ENCODE results near the gene PLEKHM3. TPM values are rescaled to one million over a fixed set of nuclear protein-coding genes. Genes with fewer than 3 reads are reported as not detected.

Gene PLEKHM3
- total and polyA plus RNA-seq, 2 of the 13 experiments (the other 11 are each of a cell fraction or from before 2014, with no cell fraction given) = 4.5 to 4.7 TPM

DNA sequence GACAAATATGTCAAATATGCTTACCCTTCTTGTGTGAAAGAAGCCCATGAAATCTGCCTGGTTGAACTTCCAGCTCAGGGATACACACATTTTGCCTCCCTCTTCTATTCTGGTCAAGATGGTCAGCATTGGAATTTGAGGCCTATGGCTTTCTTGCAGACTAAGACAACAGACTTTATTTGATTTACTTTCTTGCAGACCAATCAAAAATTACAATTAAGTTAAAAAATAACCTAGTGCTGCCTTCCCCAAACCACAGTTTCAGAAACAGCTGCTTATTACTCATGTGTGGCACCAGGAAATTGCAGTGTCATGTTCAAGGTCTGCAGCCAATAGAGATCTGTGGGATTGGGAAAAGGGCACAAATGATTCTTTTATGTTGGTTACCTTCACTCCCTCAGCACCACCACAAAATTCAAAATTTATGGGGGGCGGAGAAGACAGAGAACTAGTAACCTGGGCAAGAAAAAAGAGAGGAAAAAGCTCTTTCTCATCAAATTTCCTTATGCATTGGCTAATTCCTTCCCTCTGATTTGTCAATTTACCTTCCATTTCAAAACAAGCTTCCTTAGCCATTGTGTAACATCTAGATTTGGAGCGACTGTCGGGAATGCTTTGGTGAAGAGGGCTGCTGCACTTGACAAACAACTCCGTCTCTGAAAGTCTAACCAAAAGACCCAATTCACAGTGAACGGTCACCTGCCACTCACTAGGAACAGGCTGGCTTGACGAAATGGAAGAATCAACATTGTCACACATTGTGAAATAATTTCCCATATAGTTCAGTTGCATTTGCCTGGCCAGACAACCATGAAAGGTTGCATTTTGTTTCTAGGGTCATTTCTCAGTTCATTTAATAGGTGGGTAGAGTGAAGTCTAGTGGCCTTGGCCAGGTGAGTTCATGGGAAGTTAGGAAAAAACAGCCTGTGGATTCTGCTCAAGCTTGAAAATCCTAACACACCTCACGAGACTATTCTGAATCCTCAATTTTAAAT, 155.2 kb downstream of the PLEKHM3 start (continued):
- TF ChIP-seq, protein P1, sequence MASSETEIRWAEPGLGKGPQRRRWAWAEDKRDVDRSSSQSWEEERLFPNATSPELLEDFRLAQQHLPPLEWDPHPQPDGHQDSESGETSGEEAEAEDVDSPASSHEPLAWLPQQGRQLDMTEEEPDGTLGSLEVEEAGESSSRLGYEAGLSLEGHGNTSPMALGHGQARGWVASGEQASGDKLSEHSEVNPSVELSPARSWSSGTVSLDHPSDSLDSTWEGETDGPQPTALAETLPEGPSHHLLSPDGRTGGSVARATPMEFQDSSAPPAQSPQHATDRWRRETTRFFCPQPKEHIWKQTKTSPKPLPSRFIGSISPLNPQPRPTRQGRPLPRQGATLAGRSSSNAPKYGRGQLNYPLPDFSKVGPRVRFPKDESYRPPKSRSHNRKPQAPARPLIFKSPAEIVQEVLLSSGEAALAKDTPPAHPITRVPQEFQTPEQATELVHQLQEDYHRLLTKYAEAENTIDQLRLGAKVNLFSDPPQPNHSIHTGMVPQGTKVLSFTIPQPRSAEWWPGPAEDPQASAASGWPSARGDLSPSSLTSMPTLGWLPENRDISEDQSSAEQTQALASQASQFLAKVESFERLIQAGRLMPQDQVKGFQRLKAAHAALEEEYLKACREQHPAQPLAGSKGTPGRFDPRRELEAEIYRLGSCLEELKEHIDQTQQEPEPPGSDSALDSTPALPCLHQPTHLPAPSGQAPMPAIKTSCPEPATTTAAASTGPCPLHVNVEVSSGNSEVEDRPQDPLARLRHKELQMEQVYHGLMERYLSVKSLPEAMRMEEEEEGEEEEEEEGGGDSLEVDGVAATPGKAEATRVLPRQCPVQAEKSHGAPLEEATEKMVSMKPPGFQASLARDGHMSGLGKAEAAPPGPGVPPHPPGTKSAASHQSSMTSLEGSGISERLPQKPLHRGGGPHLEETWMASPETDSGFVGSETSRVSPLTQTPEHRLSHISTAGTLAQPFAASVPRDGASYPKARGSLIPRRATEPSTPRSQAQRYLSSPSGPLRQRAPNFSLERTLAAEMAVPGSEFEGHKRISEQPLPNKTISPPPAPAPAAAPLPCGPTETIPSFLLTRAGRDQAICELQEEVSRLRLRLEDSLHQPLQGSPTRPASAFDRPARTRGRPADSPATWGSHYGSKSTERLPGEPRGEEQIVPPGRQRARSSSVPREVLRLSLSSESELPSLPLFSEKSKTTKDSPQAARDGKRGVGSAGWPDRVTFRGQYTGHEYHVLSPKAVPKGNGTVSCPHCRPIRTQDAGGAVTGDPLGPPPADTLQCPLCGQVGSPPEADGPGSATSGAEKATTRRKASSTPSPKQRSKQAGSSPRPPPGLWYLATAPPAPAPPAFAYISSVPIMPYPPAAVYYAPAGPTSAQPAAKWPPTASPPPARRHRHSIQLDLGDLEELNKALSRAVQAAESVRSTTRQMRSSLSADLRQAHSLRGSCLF (CRISPR knock-in tag; IDR thresholded peaks at IDR 0.05; ENCODE audit: borderline replicate concordance) = peak; percentile 29; the same call in 1 of the 2 replicates
- TF ChIP-seq RELA (CRISPR knock-in tag; IDR thresholded peaks at IDR 0.05) (0 out of 2 replicates have a peak, but pooled peaks have one; percentile 40), ZNF557 (CRISPR knock-in tag; IDR thresholded peaks at IDR 0.05) (0 out of 2 replicates have a peak, but pooled peaks have one; percentile 45), ZNF572 (CRISPR knock-in tag; IDR thresholded peaks at IDR 0.05) (no peak), THAP11 (CRISPR knock-in tag; IDR thresholded peaks at IDR 0.05) (peak; percentile 85), MTA3 (CRISPR knock-in tag; IDR thresholded peaks at IDR 0.05) (no peak), HNRNPUL1 (IDR thresholded peaks at IDR 0.05; ENCODE audit: low read depth, low read length) (no peak), ZNF224 (CRISPR knock-in tag; IDR thresholded peaks at IDR 0.05) (no peak), ATF1 (CRISPR knock-in tag; IDR thresholded peaks at IDR 0.05) (peak; percentile 83), ZFP36L2 (CRISPR knock-in tag; IDR thresholded peaks at IDR 0.05) (no peak), BCL6 (CRISPR knock-in tag; IDR thresholded peaks at IDR 0.05) (peak; percentile 99), RFXANK (CRISPR knock-in tag; IDR thresholded peaks at IDR 0.05) (0 out of 2 replicates have a peak, but pooled peaks have one; percentile 52), SRSF4 (IDR thresholded peaks at IDR 0.05; ENCODE audit: low read depth, low read length, poor library complexity, severe bottlenecking) (no peak), TEAD3 (CRISPR knock-in tag; optimal IDR thresholded peaks at IDR 0.05; ENCODE audit: borderline replicate concordance) (peak; percentile 91), SIN3B (IDR thresholded peaks at IDR 0.05; ENCODE audit: low read length) (no peak), KLF6 (CRISPR knock-in tag; IDR thresholded peaks at IDR 0.05) (peak; percentile 90; the same call in 1 of the 2 replicates), ZSCAN9 (CRISPR knock-in tag; IDR thresholded peaks at IDR 0.05; ENCODE audit: borderline replicate concordance) (peak; percentile 81; the same call in 1 of the 2 replicates), ZNF589 (CRISPR knock-in tag; conservative IDR thresholded peaks at IDR 0.05) (0 out of 2 replicates have a peak, but pooled peaks have one; percentile 55)
- TF ChIP-seq, protein P2, sequence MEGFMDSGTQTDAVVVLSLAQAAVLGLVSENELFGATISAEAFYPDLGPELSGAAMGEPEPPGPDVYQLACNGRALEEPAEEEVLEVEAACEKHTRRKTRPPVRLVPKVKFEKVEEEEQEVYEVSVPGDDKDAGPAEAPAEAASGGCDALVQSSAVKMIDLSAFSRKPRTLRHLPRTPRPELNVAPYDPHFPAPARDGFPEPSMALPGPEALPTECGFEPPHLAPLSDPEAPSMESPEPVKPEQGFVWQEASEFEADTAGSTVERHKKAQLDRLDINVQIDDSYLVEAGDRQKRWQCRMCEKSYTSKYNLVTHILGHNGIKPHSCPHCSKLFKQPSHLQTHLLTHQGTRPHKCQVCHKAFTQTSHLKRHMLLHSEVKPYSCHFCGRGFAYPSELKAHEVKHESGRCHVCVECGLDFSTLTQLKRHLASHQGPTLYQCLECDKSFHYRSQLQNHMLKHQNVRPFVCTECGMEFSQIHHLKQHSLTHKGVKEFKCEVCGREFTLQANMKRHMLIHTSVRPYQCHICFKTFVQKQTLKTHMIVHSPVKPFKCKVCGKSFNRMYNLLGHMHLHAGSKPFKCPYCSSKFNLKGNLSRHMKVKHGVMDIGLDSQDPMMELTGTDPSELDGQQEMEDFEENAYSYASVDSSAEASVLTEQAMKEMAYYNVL (CRISPR knock-in tag; IDR thresholded peaks at IDR 0.05; ENCODE audit: borderline replicate concordance) = peak; percentile 62; the same call in 1 of the 2 replicates
- TF ChIP-seq, protein P3, sequence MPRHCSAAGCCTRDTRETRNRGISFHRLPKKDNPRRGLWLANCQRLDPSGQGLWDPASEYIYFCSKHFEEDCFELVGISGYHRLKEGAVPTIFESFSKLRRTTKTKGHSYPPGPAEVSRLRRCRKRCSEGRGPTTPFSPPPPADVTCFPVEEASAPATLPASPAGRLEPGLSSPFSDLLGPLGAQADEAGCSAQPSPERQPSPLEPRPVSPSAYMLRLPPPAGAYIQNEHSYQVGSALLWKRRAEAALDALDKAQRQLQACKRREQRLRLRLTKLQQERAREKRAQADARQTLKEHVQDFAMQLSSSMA (CRISPR knock-in tag; IDR thresholded peaks at IDR 0.05) = no peak; the same call in 1 of the 2 replicates

Data from HepG2 (cell line).